22Rv1 (cell line): ENCODE measurements around the gene SPECC1.

ENCODE experiments used
- ZFX ChIP-seq: fragments of 450-650 bp; IDR thresholded peaks from 2 replicates; pipeline ENCODE4 v1.6.1; 2017; ENCODE audit warnings: antibody characterized with exemption, borderline replicate concordance
- TF ChIP-seq, protein P1 (sequence below): fragments of 450-650 bp; IDR thresholded peaks from 2 replicates; pipeline ENCODE4 v1.5.1; 2017; ENCODE audit warnings: mild to moderate bottlenecking

DNA sequence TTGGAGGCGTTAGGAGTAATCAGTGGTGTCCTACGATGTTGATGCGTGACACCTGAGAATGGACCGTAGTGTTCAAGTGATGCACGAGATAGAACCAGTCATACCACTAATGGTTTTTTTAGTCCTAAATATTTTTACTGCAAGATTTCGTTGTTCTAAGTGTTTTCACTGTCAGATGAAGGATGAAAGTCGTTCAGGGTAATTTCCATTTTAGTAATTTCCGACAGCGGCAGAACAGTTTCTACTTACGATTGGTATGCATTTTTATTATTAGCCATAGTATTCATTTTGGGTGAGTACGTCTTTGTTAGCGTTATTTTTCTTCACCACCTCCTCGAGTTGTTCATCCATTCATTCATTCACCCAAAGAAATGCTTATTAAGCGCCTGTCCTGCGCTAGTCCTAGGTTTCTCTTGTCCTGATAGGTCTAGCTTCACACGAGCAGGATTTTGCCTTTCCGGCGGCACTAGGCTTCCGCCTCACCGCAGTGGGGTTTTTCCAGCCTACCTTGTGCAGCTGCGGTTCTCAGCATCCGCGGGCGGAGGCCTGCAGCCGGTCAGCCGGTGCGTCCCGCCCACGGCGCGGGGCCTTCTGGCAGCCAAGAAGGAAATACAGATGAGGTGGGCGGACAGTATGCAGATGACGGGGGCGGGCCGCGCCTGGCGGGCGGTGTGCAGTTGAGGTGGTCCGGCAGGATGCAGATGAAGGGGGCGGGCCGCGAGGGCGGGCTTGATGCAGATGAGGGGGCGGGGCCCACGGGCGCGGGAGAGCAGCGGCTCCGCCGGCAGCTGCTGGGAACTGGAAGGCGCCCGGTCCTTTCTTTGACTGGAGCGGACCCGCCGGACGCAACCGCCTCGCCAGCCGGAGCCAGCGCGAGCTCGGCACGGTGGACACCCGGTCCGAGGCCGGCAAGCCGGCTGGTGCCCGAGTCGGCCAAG lies 146.4 kb downstream of the SPECC1 start:
- TF ChIP-seq, protein P1, sequence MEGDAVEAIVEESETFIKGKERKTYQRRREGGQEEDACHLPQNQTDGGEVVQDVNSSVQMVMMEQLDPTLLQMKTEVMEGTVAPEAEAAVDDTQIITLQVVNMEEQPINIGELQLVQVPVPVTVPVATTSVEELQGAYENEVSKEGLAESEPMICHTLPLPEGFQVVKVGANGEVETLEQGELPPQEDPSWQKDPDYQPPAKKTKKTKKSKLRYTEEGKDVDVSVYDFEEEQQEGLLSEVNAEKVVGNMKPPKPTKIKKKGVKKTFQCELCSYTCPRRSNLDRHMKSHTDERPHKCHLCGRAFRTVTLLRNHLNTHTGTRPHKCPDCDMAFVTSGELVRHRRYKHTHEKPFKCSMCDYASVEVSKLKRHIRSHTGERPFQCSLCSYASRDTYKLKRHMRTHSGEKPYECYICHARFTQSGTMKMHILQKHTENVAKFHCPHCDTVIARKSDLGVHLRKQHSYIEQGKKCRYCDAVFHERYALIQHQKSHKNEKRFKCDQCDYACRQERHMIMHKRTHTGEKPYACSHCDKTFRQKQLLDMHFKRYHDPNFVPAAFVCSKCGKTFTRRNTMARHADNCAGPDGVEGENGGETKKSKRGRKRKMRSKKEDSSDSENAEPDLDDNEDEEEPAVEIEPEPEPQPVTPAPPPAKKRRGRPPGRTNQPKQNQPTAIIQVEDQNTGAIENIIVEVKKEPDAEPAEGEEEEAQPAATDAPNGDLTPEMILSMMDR: no peak
- TF ChIP-seq ZFX: no peak
